NCI-H510A (cell line): ENCODE data around the gene EPHA10.
A peak's percentile ranks its signal among the peaks of the same experiment; 100 is the strongest.

Experiments
- DNase-seq: peaks from one replicate; lab custom pipeline; 2025; lab: John Stamatoyannopoulos, UW

Gene EPHA10

DNA sequence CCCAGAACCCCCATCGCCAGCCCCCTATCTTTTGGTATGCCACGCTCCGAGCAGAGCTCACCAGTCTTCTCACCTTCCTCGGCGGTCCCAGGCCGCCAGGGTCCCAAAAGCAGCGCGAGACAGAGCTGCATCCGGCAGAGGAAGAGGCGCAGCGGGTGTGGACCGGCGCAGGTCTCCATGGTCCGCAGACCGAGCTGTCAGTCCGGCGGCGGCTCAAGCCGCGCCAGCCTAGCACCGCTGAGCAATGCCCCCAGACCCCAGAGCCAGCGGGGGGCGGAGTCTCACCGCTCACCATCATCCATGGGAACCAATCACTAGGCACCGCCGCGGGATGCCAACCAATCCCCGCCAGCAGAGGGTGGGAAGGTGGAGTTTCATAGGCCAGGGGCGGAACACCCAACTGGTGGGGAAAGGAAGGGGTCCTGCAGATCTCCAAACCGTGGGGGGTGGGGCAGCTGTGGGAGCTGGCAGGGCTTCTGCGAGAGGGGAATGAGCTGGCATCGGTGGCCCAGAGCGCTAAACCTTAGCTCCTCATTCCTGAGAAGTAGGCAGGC is at the start of gene EPHA10:
Gene EPHA10 (minus strand): TSS at position 233 of the 554 bp plus-strand sequence. CDS start 54 bp downstream, at position 179.
- peak; percentile 99 for DNase-seq

DNA sequence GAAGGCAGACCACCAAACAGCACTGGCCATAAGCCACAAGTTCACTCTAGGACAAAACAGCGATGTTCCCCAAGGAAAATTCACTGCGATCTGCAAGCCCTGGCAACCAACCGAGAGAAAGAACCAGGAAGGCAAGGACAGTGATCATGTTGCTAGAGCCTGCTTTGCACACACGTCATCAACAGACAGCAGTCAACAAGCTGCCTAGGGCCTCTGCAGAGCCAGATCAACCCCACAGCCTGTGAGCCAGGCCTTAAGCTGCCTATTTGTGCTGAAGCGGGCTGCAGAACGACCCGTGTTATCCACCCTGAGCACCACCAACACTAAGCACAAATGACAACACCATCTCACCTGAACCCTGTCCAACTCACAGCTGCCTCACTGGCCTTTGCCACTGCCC is 49.3 kb upstream of the EPHA10 start:
- no peak for DNase-seq

DNA sequence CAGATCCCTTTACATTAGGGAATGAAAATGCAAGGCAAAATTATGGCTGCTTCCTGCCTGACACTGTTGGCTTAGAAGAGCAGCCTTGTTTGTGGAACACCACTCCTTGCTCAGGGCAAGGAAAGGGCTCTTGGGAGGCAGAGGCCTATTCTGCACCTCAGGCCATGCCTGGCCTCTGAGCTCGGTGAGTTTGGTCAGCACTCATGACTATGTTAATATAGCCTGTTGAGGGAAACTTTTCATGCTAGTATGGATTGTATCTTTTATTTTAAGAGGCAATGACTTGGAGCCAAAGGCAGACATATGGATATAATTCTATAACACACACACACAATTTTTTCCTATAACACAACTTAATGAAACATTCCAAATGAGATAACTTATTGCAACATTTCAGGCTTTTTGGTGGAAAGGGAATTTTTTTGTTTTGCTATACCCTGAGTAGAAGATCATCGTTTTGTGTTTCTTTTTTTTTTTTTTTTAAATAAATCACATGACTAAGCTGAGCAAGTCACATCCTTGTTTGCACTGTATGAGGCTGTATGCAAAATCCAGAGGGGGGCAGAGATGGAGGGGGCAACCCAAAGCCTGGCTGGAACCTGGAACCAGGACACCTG is 48.7 kb upstream of the EPHA10 start:
- no peak for DNase-seq

- peak; percentile 100 for DNase-seq
Measured at GRCh38 chr1:37811027-37811655, 46.2 kb upstream of the EPHA10 start.

DNA sequence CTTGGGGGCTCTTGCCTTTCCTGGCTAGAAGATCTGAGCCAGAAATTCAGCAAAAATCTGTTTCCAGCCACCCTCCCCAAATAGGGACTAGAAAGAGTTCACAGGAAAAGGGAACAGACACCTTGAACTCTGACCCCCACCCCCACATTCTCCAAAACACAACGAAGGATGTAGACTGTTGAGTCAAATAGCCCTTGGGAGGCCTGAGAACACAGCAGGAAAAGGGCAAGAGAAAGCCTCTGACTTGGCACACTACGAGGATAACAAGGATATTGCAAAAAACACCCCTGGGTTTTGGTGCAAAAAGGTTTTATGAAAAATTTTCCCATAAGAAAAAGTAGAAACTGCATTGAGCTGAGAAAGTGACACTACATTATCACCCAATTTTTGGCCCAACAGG is 45.0 kb upstream of the EPHA10 start:
- no peak for DNase-seq

GRCh38 chr1:37808369-37809319 is 43.7 kb upstream of the EPHA10 start:
- DNase-seq: peak; percentile 100

GRCh38 chr1:37807555-37808368 is 42.8 kb upstream of the EPHA10 start, which contains the start of the genes C1orf122 and YRDC:
Gene C1orf122 (plus strand): TSS chr1:37807790. CDS start chr1:37808405, 615 bp downstream.
Gene YRDC (minus strand): TSS chr1:37808208. CDS start chr1:37808180, 28 bp downstream.
- DNase-seq: peak; percentile 100

DNA sequence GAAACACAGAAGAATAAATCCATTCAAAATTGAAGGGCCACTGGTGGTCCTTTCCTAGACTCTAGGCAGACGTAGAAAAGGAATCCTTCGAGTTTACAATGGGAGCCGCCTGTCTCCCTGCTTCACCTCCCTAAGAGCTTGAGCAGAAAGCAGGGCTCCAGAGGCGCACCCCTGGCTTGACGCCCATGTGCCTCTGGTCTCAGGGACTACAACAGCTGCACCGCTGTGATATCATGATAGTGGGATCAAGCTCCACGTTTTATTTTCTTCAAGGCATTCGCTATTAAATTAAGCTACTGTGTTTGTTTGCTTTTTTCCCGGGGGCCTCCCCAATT is 42.3 kb upstream of the EPHA10 start:
- no peak for DNase-seq

- no peak for DNase-seq
Measured at GRCh38 chr1:37802439-37802838, 37.5 kb upstream of the EPHA10 start.

DNA sequence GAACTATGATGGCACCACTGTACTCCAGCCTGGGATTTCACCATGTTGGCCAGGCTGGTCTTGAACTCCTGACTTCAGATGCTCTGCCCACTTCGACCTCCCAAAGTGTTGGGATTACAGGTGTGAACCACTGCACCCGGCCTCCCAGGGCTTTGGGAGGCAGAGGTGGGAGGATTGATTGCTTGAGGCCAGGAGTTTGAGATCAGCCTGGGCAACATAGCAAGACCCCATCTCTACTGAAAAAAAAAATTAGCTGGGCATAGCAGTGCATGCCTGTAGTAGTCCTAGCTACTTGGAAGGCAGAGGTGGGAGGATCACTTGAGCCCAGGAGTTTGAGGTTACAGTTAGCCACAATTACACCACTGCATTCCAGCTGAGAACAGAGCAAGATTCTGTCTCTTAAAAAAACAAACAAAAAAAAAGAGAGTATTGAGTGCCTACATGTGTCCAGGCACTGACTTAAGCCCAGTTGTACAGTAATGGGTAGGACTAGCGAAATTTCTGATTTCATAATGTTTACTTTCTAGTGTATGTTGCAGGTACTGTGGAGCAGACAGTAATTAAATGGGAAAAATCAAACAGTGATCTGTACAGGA is 32.9 kb upstream of the EPHA10 start:
- DNase-seq: no peak

DNA sequence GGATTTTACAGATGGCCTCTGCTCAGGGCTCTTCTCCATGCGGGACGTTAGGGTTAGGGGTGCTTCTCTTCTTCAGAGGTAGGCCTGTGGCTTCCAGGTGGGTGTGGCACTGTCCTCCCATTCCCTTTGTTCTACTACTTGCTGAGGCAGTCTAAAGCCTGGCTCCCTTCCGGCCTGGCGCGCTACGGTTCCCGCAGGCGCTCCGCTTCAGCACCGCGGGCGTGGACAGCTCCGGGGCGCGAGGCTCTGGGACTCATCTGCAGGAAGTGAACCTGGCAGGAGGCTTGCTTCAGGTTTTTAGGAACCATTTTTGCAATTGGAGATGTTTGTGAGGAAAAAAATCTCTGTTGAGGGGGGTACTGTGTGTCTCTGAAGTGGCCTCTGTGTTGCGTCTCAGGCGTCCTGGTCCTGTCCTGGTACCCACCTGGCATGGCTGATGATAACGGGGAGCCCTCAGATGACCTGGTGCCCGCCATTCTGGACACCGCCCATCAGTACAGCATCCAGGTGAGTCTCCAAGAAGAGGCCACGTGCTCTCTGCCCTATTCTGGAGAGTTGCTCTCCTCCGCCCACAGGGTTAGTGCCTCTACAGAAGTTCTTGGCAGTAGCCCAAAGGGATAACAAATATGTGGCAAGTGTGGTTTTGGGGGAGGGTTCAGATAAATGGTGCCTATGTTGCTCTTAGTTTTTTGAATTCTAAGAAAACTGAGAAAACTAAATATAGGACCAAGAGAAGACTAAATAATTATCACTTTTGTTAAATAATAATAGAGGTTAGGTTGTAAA is 30.6 kb upstream of the EPHA10 start:
- peak; percentile 95 for DNase-seq

GRCh38 chr1:37794372-37795339 is 29.7 kb upstream of the EPHA10 start:
- peak; percentile 91 for DNase-seq

- peak; percentile 99 for DNase-seq
Measured at GRCh38 chr1:37793773-37794371, 29.0 kb upstream of the EPHA10 start, which contains the start of gene MANEAL. Gene MANEAL (plus strand): TSS chr1:37793847. CDS start chr1:37794183, 336 bp downstream.

DNA sequence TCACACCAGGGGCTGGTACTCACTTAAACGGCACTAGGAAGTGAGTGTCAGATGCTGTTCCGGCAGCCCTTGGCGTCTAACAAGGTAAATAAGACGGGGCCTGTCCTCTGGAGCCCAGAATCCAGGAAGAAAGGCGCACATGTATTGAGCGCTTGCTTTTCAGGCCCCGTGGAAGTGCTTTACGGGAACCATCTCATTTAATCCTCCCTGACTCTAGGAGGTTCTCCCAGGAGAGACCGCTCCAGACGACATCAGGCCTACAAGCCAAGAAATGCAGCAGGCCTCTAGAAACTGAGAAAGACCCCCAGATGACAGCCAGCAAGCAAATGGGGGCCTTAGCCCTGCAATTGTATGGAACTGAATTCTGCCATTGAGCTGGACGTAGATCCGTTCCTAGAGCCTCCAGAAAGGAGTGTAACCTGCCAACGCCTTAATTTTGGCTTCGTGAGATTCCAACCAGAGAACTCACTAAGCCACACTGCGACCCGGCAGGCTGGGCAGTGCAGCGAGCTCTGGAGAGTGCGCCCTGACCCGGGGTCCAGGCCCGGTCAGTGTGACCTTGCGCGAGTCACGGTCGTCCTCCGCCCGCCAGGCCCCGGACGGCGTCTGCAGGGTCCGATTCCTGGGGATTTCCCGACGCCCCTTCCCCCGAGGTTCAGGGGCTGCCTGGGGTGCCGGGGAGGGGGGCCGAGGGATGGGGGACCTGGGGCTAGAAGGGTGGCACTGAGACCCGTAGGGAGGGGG is 28.2 kb upstream of the EPHA10 start:
- peak; percentile 83 for DNase-seq

DNA sequence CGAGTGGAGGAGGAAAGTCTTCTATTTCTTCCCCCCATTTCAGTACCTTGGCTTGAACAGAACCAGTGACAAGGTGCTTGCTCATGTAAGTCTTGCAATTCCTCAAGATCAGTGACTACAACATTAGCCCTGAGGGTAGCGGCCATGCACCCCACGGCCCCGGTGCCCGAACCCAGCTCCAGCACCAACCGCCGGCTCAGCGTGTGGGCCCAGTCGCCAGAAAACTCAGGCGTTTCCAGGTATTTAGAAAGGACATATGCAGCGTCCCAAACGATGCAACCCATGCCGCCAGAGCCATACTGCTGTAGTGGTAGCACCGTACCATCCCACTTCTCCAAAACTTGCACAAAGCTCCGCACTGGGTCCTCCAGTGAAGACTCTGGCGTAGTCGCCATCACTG is 17.6 kb upstream of the EPHA10 start:
- DNase-seq: no peak

DNA sequence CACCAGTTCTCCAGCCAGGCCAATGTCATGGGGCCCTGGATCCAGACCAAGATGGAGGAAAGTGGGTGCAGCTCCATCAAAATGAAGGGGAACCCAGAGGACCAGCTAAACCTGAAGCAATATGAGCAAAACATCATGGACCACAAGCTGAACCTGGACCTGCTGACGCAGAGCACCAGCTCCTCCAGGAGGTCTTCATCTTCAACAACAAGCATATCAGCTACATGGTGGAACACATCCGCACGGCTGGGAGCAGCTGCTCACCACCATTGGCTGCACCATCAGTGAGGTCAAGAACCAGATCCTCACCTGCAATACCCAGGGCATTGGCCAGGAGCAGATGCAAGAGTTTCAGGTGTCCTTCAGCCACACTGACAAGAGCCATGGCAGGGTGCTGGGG is 13.7 kb upstream of the EPHA10 start:
- DNase-seq: no peak

- DNase-seq: no peak
Measured at GRCh38 chr1:37776946-37777516, 12.1 kb upstream of the EPHA10 start.
